NCI-H1930 (cell line): ENCODE data around the gene FCHO1.

Experiments
- DNase-seq, 2 experiments: peaks; one replicate each; lab custom pipeline; 2025; lab: John Stamatoyannopoulos, UW

The FCHO1 gene

DNA sequence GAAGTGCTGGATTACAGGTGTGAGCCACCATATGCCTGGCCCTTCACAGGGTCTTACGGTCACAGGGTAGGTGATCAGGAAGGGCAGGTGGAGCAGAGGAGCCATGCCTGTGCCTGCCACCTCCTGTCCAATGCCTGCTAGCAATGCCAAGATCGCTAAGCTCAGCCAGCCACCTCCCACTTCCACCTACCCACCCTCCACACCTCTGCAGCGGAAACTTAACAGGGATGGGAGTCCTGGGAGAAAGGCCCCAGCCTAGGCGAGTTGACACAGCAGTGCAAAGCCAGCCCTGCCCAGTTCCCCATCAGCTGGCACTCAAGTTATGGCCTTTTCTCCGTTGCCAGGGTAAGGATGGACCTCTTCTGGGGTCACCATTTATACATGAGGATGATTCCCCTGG, 15.9 kb upstream of the FCHO1 start:
- DNase-seq = no peak

DNA sequence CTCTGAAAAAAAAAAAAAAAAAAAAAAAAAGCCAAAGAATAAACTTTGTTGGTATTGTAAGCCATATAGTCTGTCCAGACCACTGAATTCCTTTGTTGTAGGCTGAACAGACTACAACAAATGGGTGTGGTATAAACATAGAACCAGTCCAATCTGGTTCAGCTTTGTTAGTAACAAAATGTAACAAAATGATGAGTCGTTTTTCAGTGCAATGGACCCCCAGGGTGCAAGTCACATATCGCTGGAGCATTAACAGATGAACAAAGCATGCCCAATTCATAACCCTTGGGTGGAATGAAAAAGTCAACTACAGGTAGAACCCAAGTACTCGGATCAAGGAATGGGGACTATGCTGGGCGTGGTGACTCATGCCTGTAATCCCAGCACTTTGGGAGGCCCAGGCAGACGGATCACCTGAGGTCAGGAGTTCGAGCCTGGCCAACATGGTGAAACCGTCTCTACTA, 13.6 kb upstream of the FCHO1 start:
- DNase-seq = no peak

DNA sequence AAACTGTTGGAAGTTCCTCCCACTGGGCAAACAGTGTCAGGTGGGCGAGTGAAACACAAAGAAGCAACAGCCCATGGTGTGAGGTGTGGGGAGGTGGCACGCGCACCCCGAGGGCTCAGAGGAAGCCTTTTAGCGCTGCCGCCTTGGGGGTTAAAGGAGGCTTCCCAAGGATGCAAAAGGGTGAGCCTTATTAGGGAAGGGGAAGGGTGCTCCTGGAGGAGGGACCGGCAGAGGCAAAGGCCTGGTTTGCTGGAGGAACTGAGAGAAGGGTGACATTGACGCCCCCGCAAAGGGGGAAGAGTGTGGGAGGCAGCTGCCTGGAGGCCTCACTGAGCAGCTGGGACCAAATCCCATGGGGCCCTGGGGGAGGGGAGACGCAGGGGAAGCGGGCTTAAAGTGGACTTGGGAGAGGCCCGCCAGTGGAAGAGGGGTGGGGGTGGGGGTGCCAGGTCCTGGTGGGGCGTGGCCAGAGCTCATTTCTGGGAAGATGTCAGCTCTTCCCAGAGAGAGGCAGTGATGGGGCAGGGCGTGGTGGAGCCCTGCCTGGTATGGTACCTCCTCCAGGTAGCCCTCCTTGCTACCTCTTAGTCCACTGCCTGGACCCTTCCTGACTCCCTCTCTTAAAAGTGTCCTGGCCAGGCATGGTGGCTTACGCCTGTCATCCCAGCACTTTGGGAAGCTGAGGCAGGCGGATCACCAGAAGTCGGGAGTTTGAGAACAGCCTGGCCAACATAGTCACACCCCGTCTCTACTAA, 12.0 kb upstream of the FCHO1 start:
- DNase-seq = no peak

DNA sequence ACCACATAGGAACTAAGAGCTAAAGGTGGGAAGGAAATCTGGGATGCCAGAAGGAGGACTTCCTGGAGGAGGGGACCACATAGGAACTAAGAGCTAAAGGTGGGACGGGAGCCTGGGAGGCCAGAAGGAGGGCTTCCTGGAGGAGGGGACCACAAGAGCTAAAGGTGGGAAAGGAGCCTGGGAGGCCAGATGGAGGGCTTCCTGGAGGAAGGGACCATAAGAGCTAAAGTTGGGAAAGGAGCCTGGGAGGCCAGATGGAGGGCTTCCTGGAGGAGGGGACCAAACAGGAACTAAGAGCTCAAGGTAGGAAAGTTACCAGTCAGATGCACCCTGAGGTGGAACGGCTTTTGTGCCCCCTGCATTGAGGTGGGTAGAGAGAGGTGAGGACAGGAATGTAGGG, 9.8 kb upstream of the FCHO1 start:
- no peak for DNase-seq

DNA sequence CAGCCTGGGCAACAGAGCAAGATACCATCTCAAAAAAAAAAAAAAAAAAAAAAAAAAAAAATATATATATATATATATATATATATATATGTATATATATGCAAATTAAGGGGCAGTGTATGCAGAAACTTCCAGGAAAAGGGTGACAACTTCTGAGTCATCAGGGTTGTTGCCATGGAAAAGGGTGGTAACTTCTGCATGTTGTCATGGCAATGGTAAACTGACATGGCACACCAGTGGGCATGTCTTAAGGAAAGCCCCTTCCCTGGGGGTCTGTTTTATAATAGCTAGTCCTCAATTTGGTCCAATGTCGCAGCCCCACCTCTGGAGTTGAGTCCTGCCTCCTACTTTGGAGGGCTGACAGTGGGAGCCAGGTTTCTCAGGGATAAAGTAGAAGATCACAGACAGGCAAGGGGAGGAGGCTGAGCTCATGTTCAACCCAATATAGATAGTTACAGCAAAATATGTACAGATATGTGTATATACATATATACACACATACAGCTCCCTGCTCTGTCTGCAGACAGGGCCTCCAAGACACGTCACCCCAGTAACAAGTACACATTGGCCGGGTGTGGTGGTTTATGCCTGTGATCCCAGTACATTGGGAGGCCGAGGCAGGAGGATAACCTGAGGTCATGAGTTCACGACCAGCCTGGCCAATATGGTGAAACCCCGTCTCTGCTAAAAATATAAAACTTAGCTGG, 7.2 kb upstream of the FCHO1 start:
- no peak for DNase-seq

DNA sequence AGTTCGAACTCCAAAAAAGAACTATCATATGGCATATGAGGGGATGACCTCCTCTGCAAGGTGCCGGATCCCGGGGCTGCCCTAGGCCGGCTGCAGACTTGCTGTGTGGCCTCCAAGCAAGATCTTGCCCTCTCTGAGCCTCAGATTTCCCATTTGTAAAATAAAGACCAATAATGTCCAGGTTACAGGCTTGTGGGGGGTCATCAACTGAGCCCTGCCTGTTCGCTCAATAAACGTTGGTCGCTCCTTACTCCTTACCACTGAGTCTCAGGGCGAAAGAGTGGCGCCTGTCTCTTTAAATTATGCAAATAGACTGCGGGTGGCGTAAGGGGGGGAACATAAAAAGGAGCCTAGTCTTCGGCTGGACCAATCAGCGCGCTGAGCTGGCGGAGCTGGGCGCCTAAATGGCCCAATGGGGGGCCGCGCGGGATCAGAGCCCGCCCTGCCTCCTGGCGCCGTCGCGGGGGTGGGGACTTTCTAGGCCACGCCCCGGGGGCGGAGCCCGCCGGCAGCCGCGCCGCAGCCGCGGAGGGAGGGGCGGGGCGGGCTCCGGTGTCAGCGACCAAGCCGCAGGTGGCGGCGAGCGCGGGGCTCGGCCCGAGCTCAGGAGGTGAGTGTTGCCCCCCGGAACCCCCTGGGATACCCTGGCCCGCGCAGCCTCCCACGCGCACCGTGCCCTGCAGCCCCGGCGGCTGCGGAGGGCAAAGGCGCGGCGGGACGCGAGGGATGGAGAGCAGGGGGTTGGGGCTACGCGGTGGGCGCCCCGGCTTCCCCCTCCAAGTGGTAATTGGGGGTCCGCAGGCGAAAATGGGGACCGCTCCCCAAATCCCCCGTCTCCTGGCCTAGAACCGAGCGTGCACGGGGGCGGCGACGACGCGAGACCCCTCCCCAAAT, 3.8 kb upstream of the FCHO1 start:
- peak; percentile 66 to 85 for DNase-seq

DNA sequence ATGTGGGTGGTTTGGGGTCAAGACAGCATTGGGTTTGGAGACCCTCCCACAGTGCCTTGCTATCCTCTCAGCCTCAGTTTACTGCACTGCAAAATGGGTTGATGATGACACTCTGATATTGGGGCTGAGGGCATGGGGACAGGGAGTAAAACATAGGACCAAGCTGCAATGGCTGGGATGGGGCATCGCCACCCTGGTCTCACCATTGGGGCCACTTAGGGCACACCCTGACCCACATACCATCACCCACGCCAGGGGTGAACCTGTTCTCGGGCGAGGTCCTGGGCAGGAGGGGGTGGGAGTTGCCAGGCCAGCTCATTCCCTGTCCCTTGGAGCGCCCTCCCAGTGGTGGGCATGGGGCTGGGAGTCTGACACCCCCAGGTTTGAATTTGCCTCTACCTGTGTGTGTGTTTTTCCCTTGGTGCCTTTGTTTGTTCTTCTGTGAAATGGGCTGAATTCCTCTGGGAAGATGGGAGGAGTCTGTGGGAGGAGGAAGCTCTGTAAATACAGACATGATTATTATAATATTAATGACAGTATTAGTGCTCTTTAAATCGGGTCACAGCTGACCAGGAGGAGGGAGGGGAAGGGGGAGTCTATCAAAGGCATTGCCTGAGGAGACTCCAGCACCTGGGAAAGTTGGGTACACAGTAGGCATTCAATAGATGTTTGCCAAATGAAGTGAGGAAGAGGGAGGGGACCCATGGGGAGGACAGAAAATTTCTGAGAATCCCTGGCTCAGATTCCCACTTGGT, 2.2 kb upstream of the FCHO1 start:
- DNase-seq = no peak

DNA sequence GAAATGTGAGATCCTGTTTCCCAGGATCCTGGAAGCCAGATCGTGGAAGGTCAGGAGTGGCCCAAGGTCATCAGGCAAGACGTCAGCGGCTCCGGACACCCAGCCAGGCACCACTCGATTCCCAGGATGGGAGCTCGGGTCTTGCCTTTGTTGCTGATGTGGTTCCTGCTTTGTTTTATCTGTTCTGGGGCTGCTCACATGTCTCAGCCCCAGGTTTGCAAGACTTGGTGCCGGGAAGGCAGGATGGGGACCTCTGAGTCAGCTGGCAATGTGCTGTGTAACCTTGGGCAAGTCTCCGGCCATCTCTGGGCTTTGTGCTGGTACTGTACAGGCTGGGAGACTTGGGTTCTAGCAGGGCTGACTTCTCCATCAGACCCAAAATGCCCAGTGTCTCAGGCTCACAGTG, 1.4 kb upstream of the FCHO1 start:
- DNase-seq = no peak

DNA sequence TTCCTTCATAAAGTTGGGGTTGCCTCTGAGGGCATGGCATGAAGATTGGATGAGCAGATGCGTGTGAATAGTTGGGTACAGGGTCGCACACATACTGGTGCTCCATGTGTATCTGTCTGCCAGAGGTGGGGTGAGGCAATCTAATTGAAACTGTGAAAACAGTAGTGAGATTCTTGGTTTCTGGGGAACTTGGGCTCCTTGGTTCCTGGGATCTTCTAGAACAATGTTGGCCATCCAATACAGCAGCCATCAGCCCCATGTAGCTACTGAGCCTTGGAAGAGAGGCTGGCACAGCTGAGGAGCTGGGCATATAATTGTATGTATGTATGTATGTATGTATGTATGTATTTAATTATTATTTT, 616 bp downstream of the FCHO1 start:
- no peak for DNase-seq

DNA sequence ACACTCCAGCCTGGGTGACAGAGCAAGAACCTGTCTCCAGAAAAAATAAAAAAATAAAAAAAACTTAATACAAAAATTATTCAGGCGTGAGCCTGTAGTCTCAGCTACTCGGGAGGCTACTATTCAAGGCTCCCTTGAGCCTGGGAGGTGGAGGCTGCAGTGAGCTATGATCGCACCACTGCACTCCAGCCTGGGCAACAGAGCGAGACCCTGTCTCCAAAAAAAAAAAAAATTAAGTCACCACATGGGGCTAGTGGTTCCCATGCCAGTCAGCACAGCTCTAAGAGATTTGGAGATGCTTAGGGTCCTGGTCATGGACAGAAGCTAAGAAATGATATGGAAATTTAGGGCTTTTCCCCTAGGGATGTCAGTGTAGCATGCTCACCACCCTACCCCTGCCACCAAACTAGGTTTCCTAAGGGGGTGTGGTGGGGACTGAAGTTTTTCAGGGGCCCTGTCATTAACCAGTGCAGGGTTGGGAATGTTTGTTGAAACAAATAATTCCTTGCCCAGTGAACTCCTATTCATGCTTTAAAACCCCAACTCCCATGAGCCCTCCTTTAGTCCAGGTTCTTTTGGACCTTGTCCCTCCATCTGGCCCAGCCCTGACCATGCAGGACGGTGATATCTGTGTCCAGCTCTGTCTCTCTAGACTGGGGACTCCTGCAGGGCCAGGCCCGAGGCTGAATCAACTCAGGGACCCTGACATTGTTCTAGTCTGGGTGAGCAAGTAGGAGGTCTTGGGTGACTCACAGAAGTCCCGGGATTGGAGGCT, 1.8 kb downstream of the FCHO1 start:
- DNase-seq = no peak

DNA sequence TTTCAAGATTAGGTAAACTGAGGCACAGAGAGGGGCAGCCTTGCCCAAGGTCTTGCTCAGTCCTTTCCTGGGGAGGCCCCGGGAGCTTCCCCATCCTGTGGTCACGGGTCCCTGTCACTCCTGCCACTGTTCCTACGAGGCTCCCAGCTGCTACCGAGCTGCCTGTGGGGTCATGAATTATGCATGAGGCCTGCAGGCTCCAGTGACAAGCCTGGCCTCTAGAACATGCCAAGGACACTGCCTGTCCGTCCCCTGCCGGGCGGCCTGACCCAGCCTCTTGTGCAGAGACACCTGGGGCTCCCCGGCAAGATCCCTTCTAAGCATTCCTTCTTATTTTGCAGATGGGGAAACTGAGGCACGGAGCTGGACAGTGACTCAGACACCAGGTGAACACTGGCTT, 2.7 kb downstream of the FCHO1 start:
- DNase-seq = no peak

DNA sequence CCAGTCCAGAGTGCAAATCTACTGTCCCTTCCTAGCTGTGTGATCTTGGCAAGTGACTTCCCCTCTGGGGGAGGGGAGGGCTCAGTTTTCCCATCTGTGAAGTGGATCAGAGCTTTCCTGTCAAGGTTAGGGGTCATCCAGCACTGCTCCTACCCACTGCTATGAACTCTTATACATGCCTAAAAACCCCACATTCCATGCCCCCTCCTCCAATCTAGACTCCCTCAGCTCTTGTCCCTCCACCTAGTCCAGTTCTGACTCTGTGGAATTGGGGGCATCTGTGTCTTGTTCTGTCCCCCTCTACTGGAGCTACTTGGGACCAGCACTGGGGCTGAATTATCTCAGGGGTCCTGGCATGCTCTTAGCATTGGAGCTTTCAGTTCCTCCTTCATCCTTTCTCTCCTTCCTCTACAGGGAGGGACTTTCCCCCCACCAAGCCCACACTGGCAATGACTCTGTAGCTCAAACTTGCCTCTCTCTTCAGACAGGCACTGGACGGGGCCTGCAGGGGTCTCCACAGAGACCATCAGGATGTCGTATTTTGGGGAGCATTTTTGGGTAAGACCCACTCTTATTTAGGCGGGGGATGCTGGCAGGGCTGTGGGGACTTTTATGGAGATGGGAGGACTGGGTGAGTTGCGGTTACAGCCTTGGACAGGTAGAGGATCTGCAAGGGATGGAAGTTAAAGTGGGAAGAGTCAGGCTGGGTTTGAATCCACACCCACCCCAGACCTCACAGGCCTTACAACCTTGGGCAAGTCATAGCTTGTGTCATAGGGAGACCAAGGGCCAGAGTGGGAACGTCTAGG, 3.6 kb downstream of the FCHO1 start:
- DNase-seq = no peak

DNA sequence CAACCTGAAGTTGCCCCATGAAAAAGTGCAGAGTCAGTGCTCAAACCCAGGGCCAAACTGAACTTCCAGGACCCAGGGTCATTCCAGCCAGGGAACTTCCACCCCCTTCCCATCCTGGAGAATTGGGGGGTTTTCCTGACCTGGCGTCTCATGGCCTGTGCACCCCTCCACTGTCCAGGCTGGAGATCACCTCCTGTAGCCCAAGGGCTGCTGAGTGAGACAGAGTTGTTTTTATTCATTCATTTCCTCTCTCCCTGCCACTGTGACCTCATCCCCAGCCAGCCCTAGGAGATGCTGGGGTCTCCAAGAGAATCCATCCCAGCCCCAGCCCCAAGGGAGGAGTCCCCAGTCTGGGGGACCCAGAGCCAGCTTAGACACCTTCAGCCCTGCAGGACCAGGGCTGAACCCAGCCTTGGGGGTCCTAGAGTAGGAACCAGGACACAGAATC, 4.2 kb downstream of the FCHO1 start:
- DNase-seq = no peak

DNA sequence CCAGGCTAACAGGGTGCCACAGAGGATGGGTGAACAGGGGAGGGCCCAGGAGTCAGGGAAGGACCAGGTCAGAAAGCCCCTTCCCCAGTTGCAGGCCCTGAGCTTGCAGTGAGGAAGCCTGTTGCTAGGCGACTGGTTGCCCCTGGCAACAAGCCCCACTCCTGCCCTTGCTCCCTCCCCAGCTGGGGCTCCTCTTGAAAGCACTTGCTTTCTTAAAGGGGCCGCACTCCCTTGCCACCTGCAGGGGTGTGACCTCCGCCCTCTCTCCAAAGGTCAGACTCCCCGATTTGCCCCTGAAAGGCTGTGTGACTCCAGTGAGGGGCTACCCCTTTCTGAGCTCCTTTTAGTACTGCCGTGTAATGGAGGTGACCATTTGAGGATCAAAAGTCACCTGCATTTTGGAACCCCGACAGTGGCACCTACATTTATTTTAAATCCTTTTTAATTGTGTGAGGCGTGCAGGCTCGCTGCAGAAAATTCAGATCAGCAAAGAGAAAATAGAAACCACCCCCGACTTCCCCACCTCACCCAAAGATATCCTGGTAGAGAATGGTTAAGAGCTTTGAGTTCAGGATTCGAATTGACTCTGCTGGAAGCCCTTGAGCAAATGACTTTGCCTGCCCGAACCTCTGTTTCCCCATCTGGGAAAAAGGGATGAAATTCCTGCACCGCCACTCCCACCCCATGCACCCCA, 4.8 kb downstream of the FCHO1 start:
- DNase-seq = peak in 1 of 2 experiments; percentile 58

DNA sequence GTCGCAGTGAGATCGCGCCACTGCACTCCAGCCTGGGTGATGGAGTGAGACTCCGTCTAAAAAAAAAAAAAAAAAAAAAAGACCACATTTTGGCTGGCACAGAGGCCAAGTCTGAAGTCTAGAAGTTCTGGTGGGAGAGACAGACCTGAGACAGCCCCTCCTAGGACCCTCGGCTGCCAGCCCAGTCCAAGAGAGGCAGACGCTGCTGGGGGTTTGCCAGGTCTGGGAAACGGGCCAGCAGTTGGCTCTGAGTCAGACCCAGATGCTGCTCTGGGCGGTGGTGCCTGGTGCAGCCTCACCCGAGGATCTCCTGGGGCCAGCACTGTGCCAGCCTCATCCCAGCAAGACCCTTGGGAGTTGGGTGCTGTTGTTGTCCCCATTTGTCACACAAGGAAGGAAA, 5.8 kb downstream of the FCHO1 start:
- DNase-seq = no peak

DNA sequence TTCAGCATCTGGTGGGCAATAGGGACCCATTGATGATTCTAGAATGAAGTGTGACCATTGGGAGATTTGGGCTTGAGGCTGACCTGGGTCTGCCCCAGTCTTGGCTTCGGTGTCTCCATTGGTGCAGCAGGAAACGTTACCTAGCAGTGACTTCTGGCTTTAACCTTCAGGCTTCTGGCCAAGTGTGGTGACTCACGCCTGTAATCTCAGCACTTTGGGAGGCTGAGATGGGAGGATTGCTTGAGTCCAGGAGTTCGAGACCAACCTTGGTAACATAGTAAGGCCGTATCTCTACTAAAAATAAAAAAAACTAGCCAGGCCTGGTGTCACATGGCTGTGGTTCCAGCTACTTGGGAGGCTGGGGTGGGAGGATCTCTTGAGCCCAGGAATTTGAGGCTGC, 7.2 kb downstream of the FCHO1 start:
- no peak for DNase-seq

DNA sequence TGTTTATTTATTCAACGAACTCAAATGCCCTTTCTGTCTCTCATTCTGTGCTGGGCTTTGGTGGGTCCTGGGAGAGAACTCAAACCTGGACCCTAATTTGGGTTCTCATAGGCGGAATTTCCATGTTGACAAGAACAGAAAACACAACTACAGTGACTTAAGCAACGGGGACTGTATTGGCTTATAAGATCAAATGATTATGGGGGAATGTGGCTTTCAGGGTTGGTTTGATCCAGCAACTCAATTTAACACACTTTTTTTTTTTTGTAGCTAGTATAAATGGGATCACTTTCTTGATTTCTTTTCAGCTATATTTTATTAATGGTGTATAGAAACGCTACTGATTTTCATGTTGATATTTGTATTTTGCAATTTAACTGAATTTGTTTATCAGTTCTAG, 9.9 kb downstream of the FCHO1 start:
- no peak for DNase-seq

DNA sequence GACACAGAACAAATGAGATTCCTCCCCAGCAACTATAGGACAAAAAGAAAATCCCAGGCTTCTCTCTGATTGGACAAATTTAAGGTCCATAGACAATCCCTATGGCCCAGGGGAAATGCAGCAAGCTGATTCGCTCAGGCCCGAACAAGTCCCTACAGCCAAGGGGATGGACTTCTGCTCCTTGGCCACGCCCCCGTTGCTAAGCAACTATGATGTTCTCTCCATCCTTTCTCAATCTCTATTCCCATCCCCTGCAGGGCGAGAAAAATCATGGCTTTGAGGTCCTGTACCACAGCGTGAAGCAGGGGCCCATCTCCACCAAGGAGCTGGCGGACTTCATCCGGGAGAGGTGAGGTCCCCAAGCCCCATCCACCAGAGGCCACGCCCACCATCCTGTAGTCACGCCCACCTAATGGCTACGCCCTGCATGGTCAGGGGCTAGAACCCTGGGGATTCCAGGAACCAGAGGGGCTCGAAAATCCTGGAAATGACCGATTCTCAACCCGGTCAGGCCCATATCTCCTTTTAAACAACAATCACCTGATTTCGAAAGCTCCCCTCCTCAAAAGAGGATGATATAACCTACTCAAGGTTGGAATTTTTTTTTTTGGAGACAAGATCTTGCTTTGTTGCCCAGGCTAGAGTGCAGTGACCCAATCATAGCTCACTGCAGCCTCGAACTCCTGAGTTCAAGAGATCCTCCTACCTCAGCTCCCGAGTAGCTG, 11.4 kb downstream of the FCHO1 start:
- DNase-seq = peak; percentile 8 to 36

DNA sequence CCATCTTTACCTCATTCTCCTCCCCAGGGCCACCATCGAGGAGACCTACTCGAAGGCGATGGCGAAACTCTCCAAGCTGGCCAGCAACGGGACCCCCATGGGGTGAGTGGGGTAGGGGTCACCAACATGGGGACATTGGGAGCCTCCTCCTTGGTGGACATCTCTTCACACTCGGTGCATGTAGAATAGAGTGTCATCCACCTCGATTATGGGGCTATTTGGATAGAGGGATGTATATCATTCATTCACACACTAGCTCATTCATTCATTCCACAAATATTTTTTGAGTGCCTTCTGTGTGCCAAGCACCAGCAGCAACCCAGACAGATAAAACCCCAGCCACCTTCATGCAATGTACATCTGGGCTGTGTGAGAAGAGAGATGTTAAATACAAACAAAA, 13.1 kb downstream of the FCHO1 start:
- no peak for DNase-seq
